ENCODE results near the gene ABLIM3. TPM values are rescaled to one million over a fixed set of nuclear protein-coding genes. Genes with fewer than 3 reads are reported as not detected.

Gene ABLIM3
- total RNA-seq, 1 donor from 2014 or later = 8.0 TPM

DNA sequence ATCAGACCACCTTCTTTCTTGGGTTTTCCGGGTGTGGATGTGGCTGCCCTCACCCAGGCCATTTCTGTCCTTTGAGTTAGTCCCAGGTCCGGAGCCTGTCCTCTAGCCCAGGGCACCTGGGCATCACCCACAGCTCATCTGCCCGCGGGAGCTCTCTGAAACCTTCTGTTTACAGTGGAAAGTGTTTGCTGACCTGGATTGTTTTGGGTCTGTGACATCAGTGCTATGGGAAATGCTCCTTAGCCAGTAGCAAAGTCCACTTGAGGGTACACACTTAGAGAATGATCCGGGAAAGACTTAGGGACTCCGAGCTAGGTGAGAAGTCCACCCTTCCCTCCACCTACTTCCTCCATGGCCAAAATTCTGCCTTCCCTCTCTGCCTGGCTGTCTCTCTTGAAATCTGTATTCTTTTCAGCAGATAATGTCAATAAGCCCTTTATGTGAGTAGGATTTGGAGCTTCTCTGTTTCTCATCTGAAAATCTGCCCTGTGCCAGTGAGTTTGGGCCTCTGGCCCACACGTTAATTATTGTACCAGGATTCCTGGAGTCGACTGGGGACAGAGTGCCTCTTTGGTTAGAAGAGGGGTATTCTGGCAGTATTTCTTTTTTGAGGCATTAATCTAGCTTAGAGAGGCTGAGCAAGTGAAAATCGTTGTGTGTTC, 19.9 kb downstream of the ABLIM3 start:
- Mint-ChIP-seq H3K27ac (no peak overlapping the region), H3K36me3 (no peaks in the 10 kb centered on the region), H3K27me3 (peaks cover 3% of the 10 kb centered on the region), H3K9me3 (no peaks in the 10 kb centered on the region), H3K4me3 (no peak overlapping the region), H3K4me1 (ENCODE audit: unreplicated experiment) (peaks cover 5% of the 10 kb centered on the region)
- TF ChIP-seq, protein P1, sequence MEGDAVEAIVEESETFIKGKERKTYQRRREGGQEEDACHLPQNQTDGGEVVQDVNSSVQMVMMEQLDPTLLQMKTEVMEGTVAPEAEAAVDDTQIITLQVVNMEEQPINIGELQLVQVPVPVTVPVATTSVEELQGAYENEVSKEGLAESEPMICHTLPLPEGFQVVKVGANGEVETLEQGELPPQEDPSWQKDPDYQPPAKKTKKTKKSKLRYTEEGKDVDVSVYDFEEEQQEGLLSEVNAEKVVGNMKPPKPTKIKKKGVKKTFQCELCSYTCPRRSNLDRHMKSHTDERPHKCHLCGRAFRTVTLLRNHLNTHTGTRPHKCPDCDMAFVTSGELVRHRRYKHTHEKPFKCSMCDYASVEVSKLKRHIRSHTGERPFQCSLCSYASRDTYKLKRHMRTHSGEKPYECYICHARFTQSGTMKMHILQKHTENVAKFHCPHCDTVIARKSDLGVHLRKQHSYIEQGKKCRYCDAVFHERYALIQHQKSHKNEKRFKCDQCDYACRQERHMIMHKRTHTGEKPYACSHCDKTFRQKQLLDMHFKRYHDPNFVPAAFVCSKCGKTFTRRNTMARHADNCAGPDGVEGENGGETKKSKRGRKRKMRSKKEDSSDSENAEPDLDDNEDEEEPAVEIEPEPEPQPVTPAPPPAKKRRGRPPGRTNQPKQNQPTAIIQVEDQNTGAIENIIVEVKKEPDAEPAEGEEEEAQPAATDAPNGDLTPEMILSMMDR (conservative IDR thresholded peaks at IDR 0.05) = no peak
- no peak for DNase-seq (ENCODE audit: extremely low spot score, unreplicated experiment)

DNA sequence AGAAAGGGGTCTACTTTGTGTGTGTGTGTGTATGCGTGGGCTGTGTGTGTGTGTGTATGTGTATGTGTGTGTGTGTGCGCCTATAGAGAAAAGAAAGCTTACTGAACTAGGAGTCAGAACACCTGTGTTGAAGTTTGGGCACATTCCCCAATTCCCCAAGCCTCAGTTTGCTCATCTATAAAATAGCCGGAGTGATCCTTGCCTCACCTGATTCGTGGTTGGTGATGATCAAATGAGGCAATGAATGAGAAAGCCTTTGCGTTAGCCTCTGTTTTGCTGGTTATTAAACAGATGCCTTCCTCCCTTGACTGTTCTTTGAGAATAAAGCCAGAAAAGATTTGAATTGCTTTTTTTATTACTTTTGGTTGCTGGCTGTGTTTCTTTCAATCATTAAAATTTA, 20.6 kb downstream of the ABLIM3 start:
- H3K9me3 Mint-ChIP-seq = no peaks in the 10 kb centered on the region
- TF ChIP-seq, protein P1 (conservative IDR thresholded peaks at IDR 0.05) = no peak
- no peak for DNase-seq (ENCODE audit: extremely low spot score, unreplicated experiment)
- no peak overlapping the region for H3K27ac Mint-ChIP-seq
- no peak overlapping the region for H3K4me3 Mint-ChIP-seq
- no peaks in the 10 kb centered on the region for H3K36me3 Mint-ChIP-seq
- H3K27me3 Mint-ChIP-seq = peaks cover 3% of the 10 kb centered on the region
- H3K4me1 Mint-ChIP-seq (ENCODE audit: unreplicated experiment) = peaks cover 5% of the 10 kb centered on the region

DNA sequence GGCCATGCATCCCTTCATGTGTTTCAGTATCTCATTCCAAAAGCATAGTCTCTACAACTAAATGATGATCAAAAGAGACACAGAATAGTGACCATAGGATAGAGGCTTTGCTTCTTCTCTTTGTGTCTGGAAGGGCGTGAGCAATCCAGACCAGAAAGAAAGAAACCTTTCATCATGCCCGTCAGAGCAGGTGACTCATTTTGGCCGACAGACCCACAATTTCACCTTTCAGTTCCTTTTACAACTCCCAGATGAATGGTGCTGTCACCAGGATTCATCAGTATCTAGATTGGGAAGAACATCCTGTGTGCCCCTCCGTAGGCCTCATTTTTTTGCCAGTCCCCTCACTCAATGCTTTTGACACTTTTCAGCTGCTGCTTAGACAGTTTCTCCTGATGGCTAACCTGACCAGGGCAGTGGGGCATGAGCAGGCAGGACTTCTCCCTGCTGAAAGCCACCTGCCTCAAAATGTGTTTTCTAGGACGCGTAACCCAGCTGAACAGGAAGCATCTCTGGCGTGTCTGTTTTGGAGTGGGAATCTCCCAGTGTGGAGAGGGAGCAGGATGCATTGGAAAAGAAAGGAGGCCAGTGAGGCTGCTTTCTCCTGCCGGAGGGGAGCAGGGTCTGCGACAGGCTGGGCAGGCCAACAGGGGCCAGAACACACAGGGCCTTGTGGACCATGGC, 21.2 kb downstream of the ABLIM3 start:
- Mint-ChIP-seq H3K4me1 (ENCODE audit: unreplicated experiment) (peaks cover 5% of the 10 kb centered on the region), H3K4me3 (no peak overlapping the region), H3K27me3 (peaks cover 4% of the 10 kb centered on the region), H3K27ac (peak overlapping the region; percentile 53), H3K36me3 (no peaks in the 10 kb centered on the region), H3K9me3 (no peaks in the 10 kb centered on the region)
- TF ChIP-seq, protein P1 (conservative IDR thresholded peaks at IDR 0.05) = no peak
- no peak for DNase-seq (ENCODE audit: extremely low spot score, unreplicated experiment)

DNA sequence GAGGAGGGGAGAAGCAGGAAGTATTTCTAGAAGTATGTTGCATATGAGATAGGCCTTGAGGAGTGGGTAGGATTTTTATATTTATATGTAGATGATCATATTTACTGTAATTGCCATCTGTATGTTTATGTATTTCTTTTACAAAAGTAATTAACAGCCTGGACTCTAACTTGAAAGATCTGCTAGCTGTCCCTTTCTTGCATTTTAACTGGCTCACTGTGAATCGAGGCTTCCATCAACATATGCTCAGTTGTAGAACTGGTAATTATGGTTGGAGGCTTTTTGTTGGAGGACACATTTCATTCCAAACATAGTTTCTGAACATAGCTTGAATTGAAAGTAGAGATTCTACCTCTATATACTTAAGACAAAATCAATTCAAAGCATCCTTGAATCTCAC, 23.4 kb downstream of the ABLIM3 start:
- TF ChIP-seq, protein P1 (conservative IDR thresholded peaks at IDR 0.05) = no peak
- H3K27ac Mint-ChIP-seq = no peak overlapping the region
- H3K36me3 Mint-ChIP-seq = no peaks in the 10 kb centered on the region
- peaks cover 18% of the 10 kb centered on the region for H3K27me3 Mint-ChIP-seq
- peaks cover 5% of the 10 kb centered on the region for H3K4me1 Mint-ChIP-seq (ENCODE audit: unreplicated experiment)
- H3K9me3 Mint-ChIP-seq = no peaks in the 10 kb centered on the region
- no peak overlapping the region for H3K4me3 Mint-ChIP-seq
- no peak for DNase-seq (ENCODE audit: extremely low spot score, unreplicated experiment)

DNA sequence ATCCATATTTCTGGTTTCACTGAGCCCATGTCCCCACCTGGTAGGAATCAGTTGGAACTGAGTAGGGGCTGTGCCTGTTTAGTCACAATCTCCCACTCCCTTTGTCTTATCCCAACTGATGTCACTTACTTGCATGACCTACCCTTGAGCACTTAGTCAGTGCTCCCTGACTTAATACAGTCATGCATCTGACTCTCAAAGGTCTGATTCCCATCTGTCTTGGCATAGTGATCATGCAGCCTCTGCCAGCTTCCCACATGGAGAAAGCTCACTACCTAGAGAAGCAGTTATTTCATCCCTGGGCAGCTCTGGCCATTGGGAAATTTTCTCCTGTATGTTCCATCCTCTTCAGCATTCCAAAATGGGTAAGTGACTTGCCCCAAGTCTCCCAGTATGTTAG, 24.8 kb downstream of the ABLIM3 start:
- Mint-ChIP-seq H3K27me3 (peaks cover 24% of the 10 kb centered on the region), H3K36me3 (no peaks in the 10 kb centered on the region), H3K4me1 (ENCODE audit: unreplicated experiment) (peaks cover 5% of the 10 kb centered on the region), H3K4me3 (no peak overlapping the region), H3K27ac (no peak overlapping the region), H3K9me3 (no peaks in the 10 kb centered on the region)
- DNase-seq (ENCODE audit: extremely low spot score, unreplicated experiment) = no peak
- TF ChIP-seq, protein P1 (conservative IDR thresholded peaks at IDR 0.05) = no peak
